ENCODE measurements around the gene UBE2G2.

UBE2G2 gene

DNA sequence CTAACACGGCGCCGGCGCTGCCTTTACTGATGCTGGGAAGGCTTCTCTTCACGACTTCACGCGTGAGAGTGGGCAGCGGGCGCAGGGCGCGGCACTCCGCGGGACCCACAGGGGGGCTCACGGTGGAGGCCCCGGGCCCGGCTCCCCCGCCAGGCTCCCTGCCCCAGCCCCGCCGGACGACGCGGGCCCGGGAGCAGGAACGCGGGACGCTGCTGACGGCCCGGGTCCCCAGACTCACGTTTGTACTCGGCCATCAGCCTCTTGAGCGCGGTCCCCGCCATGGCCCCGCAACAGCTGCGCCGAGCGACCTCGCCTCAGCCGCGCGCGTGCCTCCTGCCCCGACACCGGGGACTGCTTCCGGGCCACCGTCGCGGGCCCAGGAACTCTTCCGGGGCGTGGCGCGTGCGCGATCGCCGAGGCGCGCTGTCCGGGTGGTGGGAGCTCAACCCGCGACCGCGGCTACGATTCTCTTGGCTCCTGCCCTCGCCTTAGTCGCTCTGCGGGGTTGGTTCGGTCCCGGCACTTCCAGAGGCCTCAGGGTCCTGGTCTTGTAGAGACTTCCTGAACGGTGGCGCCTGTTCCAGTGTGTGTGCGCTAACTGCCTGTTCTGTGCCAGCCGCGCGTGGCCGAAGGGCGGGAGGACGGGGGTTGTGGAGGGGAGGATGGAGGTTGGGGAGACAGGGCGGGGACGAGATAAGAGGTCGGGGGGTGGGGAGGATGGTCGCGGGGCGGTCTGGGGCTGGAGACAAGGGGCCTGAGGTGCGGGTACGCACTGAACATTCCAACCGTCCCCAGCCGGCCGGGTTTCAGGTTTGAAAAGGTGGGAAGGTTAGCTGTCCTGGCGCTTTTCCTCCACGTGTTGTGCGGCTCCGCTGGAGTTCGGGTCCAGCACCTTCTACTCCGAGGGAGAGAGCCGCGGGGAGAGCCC lies at the start of gene UBE2G2:
Gene UBE2G2, minus strand, starts transcription at position 353 of the 928 bp plus-strand sequence. Its CDS starts 72 bp downstream, at position 281.
- DNase-seq (ENCODE audit: low read depth), result peak; percentile 75
- H3K4me3 ChIP-seq (ENCODE audit: low read depth, low read length), result peak within 1 kb of the TSS; percentile 86
- no peak for TF ChIP-seq CTCF (conservative IDR thresholded peaks at IDR 0.05; ENCODE audit: low read depth, low read length)

DNA sequence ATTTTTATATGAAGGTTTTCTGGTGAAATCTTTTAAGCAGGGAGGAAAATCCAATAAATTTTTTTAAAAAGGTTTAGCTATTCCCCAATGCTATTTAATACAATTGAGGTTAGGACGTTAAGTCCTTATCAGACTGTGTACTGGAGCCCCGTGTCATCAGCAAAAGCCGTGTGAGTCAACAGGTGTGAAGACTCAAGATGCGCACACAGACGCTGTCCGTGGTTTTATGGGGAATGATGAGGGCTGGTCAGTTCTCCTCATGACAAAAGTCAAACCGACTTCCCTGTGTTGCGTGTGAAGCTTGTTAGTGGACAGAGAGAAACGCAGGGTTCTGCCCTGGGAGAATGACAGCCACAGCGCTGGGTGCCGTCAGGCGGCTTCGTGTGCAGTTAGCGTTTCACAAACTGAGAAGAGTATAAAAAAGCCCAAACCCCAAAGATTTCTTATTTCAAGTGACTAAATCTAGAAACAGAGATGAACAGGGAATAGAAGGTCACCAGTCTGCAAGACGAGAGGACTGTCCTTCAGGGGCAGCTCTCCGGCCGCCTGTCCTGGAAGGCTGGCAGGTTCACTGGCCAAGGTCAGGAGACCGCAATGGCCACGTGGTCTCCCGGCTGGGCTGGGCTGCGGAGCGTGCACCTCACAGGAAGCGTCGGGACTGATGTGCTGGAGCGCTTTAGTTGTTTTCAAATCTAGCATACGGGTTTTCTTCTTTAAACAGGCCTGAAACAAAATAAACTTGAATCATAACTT lies 49.5 kb upstream of the UBE2G2 start:
- H3K4me3 ChIP-seq (ENCODE audit: low read depth, low read length), result no peak overlapping the region
- DNase-seq (ENCODE audit: low read depth), result no peak
- no peak for TF ChIP-seq CTCF (conservative IDR thresholded peaks at IDR 0.05; ENCODE audit: low read depth, low read length)

DNA sequence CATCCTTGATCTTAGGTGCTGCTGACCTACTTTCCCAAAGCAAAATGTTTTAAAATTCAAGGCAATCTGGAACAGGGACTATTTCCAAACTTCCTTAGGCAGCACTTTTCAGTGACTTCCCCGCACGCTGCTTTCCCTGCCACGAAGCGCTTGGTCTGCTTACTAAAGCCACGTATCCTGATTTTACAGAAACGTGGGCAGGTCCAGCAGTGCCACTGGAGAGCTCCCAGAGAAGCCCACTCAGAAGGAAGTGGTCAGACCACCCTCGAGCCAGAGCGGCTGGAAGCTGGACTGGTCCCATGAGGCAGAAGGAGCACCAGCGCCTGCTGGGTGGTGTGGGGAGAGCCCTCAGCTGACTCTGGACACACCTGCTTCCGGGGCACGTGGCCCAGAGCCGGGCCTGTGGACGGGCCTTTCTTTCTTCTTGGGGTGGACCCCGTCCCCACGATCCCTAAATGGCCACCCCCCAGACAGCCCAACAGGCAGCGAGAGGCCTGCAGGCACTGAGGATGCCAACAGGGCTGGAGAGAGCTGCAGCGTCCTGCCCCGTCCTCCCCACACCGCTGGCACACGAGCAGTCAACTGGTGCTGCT lies 48.7 kb upstream of the UBE2G2 start:
- no peak for DNase-seq (ENCODE audit: low read depth)
- no peak for TF ChIP-seq CTCF (conservative IDR thresholded peaks at IDR 0.05; ENCODE audit: low read depth, low read length)

DNA sequence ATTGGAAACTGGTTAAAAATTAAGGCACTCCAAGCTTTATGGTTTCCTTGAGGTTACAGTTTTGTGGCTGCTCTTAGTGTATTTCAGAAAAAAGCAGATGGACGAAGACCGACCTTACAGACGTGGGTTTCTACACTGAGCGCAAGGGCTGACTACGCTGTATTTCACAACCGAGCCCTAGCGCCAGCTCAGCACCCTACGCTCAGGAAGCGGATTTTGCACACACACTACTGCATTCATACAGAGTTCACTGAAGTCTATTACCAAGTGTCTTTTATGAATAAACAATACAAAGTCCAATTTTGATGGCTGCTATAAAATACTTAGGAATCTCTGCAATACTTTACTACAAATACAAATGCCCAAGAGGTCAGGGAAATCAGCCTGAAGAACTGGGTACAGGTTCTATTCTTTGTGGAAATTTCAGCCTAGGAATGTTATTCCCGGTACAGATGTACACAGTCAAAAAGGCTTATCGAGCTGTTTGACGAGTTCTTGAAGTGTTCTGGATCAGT lies 48.1 kb upstream of the UBE2G2 start:
- DNase-seq (ENCODE audit: low read depth), result no peak
- H3K4me3 ChIP-seq (ENCODE audit: low read depth, low read length), result no peak overlapping the region
- no peak for TF ChIP-seq CTCF (conservative IDR thresholded peaks at IDR 0.05; ENCODE audit: low read depth, low read length)

More for the DNA sequence above, 48.7 kb upstream of the UBE2G2 start:
- no peak overlapping the region for H3K4me3 ChIP-seq (ENCODE audit: low read depth, low read length)

DNA sequence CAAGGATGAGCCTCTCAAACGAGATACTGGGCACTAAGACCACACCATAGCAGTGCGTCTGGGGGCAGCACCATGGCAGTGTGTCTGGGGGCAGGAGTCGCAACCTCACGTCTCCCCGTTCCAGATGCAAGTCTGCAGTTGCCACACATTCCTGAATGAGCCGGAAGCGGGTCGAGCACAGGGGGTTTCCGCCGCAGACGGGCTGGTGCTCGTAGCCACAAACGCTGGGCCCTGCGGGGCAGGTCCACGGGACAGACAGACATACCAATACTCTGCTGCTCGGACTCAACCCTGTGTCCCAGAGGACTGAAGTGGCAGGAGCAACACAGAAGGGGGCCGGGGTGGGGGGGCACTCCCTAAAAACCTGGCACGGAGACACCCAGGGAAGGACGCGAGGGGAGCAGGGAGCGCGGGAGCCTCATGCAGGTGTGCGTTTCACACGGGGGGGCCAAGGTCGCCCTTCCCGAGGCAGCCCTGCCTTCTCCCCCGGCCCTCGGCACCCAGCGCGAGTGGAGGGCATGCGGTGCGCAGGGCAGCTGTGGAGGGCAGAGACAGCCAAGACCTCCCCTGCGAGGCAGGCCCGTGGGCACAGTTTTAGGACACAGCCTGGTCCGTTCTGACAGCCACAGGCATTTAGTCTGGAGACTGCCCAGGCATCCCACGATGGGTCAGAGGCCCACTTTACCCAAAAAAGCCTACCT lies 47.4 kb upstream of the UBE2G2 start:
- H3K4me3 ChIP-seq (ENCODE audit: low read depth, low read length), result no peak overlapping the region
- DNase-seq (ENCODE audit: low read depth), result no peak
- TF ChIP-seq CTCF (conservative IDR thresholded peaks at IDR 0.05; ENCODE audit: low read depth, low read length), result no peak
